Muscle of arm (tissue), 12 donors: ENCODE data around the gene PRM2. TPM values are rescaled to one million over a fixed set of nuclear protein-coding genes. Genes with fewer than 3 reads are reported as not detected.
"Not testable (repeated sequence)": the region's sequence is repeated elsewhere in the genome, so short reads cannot be mapped to it uniquely, and the experiment has no call there.

Experiments used
- DNase-seq: peaks from one replicate; pipeline ENCODE4 v3.0.0-alpha.2; 2013
- polyA plus RNA-seq, 12 donors: library from polyadenylated mRNA; unstranded; fragments of 120-200 nt; gene quantifications; one replicate each; pipeline ENCODE4 v1.2.1, GENCODE V29; 2013; ENCODE audit not compliant: insufficient read length in 12 of 12

PRM2 gene
- polyA plus RNA-seq, 12 donors, result not detected

DNA sequence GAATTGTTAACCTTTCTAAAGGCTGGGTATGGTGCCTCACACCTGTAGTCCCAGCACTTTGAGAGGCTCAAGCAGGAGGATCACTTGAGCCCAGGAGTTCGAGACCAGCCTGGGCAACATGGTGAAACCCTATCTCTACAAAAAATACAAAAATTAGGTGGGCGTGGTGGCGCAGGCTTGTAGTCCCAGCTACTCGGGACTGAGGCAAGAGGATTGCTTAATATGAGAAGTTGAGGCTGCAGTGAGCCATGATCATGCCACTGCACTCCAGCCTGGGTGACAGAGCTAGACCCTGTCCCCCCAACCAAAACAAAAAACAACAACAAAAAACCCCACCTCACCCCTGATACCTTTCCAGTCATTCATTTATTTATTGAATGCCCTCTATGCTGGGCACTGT is 13.4 kb upstream of the PRM2 start:
- not testable (repeated sequence) for DNase-seq

DNA sequence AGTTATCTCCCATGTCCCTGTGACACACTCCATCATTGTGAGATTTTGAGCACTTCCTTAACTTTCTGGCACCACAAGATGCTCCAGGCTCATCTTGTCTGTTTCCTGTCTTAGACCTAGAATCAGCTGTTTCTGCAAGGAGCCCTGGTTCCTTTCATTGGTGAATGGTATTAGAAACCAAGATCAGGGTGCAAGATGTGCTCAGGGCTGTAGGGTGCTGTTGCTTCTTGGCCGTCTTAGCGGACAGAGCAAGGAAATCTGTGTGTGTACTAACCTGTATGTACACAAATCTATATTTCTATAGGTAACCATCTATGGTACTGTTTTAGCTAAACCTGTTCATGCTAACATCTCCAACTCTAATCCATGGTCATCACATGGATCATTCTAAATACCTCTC is 12.9 kb upstream of the PRM2 start:
- no peak for DNase-seq

DNA sequence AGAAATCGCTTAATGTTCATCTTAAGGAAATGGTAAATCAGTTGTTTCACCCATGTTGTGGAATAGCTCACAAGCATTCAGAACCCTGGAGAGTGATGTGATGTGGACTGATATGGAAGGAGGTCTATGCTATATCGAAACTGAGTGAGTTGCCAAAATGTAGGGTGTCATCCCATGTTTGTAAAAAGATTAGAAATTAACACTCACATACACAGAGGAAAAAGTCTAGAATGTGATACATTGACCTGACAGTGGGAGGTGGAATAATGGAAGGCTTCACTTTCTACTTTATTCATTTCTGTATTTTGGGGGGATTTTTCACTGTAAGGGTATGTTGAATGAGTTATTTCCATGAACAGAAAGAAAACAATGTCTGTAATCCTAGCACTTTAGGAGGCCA is 9.6 kb upstream of the PRM2 start:
- no peak for DNase-seq

DNA sequence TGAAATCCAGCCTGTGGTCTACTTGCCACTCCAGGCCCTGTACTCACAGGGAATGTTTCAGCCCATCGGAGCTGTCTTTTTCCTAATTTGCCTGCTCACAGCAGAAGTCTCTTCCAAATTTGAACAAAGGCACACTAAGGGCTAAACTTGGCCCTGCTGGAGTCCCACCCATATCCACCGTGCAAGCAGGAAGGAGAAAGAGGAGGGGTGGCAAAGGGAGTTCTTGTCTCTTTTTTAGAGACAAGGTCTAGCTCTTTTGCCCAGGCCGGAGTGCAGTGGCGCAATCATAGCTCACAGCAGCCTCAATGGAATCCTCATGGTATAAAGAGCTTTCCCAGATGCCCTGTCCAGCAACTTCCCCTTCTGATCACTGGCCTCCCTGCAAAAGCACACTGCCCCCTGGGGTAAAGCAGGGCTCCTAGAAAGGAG is 7.6 kb upstream of the PRM2 start:
- no peak for DNase-seq

DNA sequence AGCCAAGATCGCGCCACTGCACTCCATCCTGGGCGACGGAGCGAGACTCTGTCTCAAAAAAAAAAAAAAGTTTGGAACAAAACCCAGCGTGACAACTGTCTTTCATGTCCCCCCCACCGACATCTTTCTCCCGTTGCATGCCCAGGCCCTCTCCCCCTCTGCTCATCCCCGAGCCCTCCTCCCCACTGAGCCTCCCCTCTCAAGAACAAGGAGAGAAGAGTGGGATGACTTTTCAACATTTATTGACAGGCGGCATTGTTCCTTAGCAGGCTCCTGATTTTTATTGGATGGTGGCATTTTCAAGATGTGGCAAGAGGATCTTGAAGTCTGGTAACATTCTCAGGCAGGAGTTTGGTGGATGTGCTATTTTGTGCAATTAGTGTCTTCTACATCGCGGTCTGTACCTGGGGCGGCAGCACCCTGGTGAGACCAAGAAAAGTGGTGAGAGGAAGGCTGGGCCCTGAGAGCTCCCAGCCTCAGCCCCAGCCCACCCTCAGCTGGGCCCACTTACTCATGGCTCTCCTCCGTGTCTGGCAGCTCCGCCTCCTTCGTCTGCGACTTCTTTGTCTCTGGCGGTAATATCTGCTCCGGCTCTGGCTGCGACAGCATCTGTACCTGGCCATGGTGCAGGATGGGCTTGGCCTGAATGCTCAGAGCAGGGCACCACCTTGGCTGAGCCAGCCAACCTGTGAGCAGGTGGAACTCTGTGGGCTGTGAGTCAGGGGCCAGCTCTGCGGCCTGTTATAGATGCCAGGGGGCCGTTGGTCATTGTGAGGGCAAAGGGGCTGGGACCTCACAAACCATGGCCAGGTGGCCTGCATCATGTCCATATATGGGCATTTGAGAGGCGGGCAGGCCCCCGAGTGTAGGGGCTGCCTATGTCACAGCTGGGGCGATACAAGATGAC is 4.6 kb upstream of the PRM2 start, which contains the start of gene PRM1:
TSS of gene PRM1 (minus strand) at position 715 of the 907 bp plus-strand sequence. CDS start at position 623, 92 bp downstream.
- DNase-seq, result no peak

DNA sequence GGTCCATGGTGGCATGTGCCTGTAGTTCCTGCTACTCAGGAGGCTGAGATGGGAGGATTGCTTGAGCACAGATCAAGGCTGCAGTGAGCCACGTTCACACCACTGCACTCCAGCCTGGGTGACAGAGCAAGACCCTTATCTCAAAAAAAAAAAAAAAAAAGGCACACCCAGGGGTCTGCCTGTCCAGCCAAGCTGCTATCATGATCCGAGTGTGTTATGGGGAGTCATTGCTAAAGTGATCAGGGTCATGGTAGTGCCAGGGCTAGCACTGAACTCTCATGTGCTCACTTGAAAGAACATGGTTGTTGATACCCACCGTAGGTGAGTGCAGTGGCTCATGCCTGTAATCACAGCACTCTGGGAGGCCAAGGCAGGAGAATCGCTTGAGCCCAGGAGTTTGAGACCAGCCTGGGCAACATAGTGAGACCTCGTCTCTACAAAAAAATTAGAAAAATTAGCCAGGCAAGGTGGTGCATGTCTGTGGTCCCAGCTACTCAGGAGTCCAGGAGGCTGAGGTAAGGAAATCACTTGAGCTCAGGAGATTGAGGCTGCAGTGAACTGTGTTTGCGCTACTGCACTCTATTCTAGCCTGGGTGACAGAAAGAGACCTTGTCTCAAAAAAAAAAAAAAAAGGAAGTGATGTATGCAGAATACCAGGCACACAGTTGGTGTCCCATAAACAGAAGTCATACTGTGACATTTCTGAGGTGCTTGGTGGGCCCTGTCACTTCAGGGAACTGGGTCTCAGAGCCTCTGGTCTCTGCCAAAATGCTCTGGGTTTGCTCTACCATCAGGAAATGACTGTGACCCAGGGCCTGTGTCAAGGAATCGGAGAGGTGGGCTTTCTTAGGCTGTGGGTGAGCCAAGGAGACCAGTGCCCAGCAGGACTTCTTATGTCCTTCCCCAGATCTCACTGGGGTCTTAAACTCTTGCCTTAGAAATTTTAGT is 2.7 kb upstream of the PRM2 start:
- DNase-seq, result no peak

DNA sequence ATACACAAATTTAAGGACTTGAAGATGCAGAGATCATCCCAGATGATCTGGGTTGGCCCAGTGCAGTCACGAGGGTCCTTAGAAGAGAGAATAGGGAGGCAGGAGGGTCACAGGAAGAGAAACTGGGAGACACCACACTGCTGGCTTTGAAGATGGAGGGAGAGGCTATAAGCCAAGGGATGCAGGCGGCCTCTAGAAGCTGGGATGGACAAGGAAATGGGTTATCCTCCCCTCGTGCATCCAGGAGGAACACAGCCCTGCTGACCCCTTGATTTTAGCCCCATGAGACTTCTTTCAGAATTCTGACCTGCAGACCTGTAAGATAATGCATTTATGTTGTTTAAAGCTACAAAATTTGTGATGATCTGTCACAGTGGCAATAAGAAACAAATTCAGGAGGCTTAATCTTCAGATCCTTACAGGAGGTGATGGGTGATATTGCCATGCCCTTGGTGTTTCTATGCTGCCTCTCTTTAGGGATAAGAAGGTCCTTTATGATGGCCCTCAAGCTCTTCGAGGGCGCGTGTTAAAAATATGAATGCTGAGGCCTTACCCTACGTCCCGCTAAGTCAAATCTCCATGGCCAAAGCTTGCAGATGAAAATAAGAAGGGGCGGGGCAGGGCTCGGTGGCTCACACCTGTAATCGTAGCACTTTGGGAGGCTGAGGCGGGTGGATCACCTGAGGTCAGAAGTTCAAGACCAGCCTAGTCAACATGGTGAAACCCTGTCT is 1.5 kb upstream of the PRM2 start:
- no peak for DNase-seq

DNA sequence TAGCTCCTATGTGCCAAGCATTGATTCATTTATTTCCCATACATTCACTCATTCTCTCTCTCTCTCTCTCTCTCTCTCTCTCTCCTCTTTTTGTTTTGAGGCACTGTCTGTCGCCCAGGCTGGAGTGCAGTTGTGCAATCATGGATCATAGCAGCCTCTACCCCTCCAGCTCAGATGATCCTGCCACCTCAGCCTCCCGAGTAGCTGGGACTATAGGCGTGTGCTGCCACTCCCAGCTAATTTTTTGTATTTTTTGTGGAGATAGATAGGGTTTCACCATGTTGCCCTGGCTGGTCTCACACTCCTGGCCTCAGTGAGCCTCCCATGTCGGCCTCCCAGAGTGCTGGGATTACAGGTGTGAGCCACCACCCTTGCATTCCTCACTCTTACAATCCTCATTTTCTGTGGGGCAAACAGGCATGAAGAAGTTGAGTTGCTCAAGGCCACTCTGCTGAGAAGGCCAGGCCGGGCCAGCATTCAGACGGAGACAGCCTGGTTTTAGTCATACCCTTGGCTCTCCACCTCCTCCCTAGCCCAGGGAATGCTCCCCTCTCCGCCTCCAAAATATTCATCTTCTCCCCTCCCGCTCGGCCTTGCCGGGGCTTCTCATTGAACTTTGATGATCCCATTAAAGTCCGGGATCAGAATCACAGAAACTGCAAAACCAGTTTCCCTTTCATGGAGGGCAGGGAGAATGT is 765 bp upstream of the PRM2 start:
- DNase-seq, result no peak

DNA sequence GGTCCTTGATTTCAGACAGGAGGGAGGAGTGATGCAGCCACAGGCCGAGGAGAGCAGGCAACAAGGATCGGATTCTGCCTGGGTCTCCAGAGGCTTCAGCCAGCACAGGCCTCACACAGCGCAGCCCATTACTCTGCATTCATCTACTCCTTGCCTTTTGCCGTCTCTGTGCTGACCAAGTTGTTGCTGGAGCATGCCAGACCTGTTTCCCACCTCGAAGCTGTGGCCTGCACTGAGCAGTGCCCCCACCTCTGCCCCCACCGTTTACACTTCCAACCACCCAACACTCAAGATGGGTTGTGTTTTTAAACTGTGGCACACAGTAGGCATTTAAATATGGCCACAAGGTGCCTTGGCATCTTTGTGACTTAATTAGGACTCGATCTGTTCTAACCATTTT is 1.3 kb downstream of the PRM2 start:
- no peak for DNase-seq

DNA sequence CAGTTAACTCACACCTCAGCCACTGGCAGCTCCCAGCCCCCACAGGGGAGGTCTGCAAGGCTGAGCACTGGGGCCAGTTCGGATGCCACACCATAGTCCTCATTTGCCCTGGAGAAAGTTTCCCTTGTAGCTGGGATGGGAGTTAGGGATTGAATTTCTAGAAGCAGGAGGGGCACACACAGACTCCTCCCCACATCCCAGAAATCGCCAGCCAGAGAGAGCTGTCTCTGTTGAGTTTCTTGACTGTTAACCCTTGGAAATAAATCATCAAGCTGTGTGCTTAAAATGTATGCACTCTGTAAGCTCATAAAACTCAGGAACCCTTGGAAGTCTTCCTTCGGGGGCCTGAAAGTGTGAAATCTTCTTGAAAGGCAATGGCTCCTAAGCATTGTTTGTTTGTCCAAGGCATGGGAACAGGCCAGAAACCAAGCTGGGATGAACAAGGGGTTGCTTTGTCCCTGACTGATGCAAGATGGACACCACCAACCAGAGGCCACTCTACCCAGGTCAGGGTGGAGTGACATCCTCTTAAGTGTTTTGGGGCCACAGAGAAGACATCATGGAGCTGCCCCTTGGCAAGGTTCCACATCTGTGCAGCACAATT is 2.5 kb downstream of the PRM2 start:
- DNase-seq, result no peak

DNA sequence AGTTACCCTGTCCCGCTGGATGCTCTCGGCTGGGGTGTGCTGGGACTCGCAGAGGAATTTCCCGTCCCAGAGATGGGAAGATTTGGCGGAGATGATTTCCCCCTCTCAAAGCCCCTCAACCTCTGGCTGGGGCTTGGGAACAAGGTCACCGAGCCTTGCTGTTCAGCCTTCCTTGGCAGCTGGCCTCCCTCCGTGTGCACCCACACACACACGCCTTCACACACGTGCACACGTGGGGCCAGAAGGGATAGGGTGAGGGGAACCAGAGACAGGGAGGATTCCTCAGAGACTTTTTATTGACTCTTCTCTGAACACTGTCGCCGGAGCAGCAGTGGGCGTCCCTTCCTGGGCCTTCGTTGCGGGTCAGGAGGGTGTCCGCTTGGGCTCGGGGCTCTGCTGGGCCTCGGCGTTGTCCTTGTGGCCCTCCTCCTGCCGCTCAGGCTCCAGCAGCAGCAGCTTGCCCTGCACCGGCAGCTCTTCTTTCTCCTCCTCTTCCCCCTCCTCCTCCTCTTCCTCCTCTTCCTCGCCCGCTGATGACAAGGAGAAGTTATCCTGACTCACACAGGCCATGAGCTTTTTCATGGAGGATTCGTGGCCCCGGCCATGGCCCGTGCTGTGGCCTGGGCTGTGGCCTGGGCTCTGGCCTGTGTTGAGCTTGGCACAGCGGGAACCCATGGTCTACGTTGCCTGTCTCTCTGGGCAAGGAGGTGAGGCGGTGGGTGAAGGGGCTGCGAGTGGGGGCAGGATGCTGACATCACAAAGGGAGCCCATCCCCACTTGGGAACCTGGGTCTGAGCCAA is 3.2 kb downstream of the PRM2 start, which contains the start of gene PRM3:
TSS of gene PRM3 (minus strand) at position 709 of the 800 bp plus-strand sequence. CDS start at position 675, 34 bp downstream.
- no peak for DNase-seq

DNA sequence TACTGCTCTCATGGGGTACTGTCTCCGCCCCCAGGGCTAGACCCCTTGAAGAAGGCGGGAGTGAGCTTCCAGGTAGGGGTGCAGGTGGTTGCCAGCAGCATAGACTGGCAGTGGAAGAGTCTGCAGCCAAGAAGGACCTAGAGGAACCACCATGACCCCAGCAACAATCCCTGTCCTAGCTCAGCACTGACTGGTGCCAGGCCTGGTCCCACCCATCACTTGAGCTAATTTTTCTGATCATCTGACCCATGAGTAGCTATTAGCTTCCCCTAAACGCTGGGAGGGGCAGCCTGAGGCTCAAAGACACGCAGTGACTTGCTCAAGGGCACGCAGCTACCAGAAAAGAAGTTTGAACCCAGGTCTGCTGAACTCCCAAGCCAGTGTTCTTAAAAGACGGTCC is 3.8 kb downstream of the PRM2 start:
- DNase-seq, result no peak

DNA sequence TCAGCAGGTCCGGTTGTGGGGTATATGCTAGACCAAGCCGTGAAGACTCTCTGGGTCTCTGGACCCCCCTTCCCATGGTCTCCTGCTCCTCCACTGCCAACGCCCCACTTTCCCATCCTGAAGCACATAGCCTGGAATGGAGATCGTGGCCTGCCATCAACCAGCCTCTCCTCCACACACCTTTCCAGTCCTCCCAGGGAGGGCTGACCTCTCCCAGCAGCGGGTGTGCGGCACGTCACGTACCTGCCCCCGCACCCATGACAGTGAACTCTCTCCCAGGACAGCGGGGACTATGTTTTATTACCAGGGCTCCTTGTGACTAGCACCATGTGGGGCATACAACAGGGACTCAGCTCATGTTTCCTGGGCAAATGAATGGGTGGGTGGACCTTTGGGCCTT is 4.7 kb downstream of the PRM2 start:
- no peak for DNase-seq

DNA sequence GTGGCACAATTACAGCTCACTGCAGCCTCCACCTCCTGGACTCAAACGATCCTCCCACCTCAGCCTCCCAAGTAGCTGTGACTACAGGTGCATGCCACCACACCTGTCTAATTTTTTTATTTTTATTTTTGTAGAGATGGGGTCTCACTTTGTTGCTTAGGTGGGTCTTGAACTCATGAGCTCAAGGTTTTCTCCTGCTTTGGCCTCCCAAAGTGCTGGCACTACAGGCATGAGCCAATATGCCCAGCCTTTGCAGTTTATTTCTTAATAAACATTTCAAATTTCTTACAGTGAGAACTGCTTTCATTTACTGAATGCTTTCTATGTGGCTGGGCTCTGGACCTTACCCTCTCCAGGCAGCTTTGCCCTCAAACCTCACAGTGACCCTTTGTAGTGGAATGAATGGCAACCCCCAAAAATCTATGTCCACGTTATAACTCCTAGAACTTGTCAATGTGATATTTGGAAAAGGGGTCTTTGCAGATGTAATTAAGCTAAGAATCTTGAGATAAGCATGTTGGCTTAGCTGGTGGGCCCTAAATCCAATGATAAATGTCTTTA is 5.6 kb downstream of the PRM2 start:
- no peak for DNase-seq

DNA sequence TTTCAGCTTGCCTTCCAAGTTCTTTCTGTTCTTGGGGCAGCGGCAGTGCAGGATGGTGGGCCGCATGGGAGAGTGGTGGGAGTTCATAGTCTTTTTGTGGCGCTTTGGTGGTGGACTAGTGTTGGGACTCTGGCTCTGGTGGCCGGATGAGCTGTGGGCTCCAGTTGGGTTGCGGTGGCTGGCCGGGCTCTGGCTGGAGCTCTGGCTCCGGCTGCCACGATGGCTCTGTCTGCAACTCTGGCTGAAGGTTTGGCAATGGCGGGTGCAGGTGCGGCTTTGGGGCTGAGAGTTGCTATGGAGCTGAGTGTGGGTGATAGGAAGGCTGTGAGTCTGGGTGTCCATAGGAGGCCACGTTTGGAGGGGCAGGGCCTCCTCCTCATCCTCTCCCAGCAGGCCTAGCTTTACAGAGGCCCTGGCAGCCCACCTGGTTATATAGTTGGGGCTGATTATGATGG is 7.3 kb downstream of the PRM2 start, which contains the start of gene TNP2:
TSS of gene TNP2 (minus strand) at position 405 of the 455 bp plus-strand sequence. CDS start at position 342, 63 bp downstream.
- DNase-seq, result no peak

DNA sequence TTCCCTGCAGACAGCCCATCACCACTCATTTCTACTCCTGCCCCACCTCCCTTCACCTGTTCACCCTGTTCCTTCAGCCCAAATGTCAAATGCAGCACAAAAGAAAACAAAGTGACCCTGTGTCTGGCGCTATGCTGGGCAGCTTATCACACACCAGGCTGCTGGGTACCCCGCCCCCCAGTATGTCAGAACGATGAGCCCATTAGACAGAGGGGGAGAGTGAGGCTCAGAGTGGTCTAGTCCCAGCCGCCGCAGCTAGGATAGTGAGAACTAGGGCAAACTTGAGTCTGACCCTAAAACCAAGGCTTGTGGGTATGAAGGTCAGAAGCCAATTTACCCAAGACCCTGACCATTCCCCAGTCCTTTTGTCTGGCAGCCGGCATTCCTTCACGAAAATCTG is 11.2 kb downstream of the PRM2 start:
- no peak for DNase-seq

DNA sequence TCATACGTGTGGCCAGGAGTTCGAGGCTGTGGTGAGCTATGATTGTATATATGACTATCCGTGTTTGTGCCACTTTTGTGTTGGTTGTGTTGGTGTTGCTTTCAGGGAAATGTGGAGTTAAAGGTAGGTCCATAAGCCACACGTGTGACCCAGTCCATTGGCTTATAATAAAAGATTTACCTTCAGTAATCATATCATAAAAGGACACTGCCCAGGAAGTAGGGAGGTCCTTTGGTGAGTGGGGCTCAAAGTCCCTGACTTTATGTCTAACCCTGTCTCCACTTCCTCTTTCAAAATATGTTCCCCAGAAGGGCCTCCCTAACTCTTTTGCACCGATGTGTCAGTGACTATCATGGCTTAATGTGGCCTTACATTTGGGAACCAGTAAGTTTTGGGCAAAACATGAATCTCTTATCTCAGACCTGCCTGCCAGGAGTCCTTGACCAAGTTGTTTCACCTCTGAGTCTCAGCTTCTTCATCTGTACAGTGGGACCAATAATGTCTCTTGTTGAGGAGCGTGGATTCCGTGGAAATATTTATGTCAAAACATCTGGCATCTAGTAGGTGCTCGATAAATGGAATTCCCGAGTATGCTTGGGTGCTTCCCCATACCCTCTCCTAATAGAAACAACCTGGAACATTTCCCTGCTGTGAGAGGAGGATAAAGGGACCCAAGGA is 12.0 kb downstream of the PRM2 start:
- no peak for DNase-seq

DNA sequence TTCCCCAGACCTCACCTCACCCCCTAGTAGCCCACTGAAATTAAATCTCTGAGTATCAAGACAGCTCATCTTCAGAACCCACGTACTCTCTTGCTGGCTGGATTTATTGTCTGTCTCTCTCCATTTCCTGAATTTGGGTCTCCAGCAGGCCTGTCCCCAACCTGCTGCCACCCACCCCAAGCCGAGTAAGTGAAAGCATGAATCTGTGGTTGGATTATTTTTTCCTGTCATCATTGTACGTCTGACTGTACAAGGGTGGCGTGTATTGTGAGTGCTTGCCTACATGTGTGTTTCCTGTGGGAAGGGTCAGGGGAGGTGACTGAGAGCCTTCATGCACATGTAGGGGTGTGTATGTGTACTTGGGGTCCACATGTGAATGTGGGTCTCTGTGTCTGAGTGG is 12.5 kb downstream of the PRM2 start:
- no peak for DNase-seq

DNA sequence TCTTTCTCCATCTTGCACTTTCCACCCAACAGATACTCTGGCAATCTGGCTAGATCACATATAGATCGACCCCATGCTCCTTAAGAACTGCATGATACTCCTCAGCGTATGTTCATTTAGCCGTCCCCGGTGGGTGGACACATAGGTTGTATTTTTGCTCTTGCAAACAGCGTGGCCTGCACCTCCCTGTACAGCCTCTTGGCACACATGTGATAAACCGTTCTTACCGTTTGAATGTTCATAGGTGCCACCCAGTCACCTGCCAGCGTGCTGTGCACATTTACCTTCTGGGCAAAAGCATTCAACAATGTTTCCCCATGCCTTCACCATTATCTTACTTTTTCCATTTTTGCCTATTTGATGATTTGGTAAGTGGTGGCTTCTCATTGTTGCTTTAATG is 13.4 kb downstream of the PRM2 start:
- no peak for DNase-seq
